GM18951 (cell line): ENCODE measurements around the gene MUC13.

Source experiments
- POLR2A ChIP-seq: IDR thresholded peaks from 4 replicates; pipeline ENCODE4 v1.6.1; 2011; ENCODE audit warnings: mild to moderate bottlenecking; ENCODE audit not compliant: insufficient read length, insufficient read depth; ENCODE audit errors: extremely low read depth
- in situ Hi-C: fragments of 300-500 bp; cut with MboI; formaldehyde crosslinking; loops from one replicate; pipeline ENCODE4 v1.12.0; 2022; ENCODE audit warnings: low sequenced_read_pairs, mixed read lengths, inconsistent platforms; ENCODE audit not compliant: unreplicated experiment

Gene MUC13

GRCh38 chr3:124903896-124904834, 30.4 kb downstream of the MUC13 start:
- in situ Hi-C loops, result no loop called here
- TF ChIP-seq POLR2A, result no peak

- TF ChIP-seq POLR2A, result no peak
- in situ Hi-C loops, result no loop called here
Observed at GRCh38 chr3:124896824-124897526, 37.6 kb downstream of the MUC13 start.

DNA sequence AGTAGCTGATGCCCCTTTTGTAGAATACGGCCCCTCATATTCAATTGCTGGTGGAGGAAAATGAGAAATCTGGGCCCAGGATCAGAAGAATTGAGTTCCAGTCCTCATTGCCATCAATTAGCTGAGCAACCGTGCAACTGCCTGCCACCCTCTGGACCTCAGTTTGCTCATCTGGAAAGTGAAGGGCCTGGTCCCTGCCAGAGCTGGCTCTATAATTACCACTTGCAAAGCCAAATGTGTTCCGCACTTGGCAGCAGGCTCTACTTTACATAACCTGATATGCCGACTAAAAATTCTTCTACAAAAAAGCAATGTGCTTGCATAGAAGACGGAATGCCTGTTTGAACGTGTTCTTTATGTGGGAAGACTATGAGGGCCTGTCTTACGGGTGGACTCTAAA, 38.8 kb downstream of the MUC13 start:
- no peak for TF ChIP-seq POLR2A
- in situ Hi-C loops, result no loop called here

GRCh38 chr3:124893526-124893925, 41.0 kb downstream of the MUC13 start:
- in situ Hi-C loops, result no loop called here
- no peak for TF ChIP-seq POLR2A

DNA sequence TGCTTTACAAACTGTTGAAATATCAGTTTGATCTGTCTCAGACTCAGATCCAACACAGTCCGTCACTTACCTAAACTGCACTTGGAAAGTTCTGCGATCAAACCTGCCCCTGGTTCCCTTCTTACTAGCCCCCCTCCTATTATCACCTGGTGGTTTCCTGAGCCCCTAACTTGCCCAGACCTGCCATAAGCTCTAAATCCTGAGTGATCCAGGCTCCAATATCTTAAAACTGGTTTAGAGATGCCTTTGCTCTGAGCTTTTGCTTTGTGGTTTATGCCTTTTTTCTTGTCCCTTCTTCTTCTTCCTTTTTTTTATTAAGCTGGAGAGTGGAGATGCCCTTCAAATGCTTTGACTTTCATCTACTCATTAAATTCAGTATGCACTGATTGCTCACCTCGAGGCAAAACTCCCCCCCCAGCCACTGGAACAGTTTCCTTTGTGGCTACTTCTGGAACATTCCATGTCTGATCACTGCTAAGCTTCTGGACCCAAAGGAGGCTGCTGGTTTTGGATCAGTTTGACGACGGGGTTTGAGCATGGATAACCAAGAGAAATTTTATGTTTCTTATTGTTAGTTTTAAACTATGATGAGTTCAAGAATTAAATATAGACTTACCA, 43.9 kb downstream of the MUC13 start:
- TF ChIP-seq POLR2A, result no peak
- in situ Hi-C loops, result no loop called here

- TF ChIP-seq POLR2A, result no peak
- in situ Hi-C loops, result no loop called here
Observed at GRCh38 chr3:124888482-124889441, 45.8 kb downstream of the MUC13 start.

DNA sequence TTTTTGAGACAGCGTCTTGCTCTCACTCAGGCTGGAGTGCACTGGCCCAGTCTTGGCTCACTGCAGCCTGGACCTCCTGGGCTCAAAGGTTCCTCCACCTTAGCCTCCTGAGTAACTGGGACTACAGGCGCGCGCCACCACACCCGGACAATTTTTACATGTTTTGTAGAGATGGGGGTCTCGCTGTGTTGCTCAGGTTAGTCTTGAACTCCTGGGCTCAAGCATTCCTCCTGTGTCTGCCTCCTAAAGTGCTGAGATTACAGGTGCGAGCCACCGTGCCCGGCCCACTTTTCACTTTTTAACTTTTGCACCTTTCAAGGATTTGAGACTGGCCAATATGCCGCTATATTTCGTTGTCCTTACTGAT, 46.6 kb downstream of the MUC13 start:
- TF ChIP-seq POLR2A, result no peak
- in situ Hi-C loops, result no loop called here

DNA sequence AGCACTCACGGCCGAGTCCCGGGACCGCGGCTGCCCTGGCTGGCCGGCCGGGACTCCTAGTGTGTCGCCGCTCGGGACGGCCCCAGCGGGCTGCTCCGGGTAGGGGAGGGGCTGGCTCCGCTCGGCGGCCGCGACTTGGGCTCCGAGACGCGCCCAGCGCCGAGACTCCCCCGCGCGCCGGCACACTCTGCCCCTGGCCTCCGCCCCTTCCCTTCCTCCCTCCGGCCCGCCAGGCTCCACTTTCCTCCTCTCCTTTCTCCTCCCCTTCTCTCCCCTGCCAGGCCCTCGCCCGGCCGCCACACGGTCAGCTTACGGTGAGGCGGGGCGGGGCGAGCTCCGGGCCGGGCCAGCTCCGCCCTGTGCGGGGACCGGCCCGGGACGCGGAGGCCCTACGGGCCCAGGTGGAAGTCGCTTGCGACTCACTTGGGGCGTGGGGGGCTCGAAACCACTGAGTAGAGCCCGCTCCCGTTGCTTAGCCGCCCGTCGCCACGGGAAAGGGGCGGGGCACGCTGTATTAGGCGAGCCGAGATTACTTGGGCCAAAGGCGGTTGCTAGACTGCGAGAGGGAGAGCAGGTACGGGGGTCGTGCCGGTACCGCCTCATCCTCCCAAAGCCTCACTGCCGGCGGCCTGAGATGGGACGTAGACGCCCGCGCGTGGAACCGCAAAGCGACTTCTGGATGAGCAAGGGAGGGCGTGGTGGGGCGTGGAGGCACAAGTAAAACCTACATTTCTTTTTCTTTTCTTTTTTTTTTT, 47.2 kb downstream of the MUC13 start, which contains the start of gene ITGB5:
TSS of gene ITGB5 (minus strand) at position 189 of the 755 bp plus-strand sequence. CDS start 365 bp downstream, outside the sequence.
- no peak for TF ChIP-seq POLR2A
- in situ Hi-C loops, result no loop called here

- TF ChIP-seq POLR2A, result no peak
- in situ Hi-C loops, result no loop called here
Observed at GRCh38 chr3:124886168-124887056, 48.1 kb downstream of the MUC13 start.

GRCh38 chr3:124885466-124886167, 48.9 kb downstream of the MUC13 start:
- in situ Hi-C loops, result no loop called here
- TF ChIP-seq POLR2A, result no peak
